Upper lobe of left lung (tissue), 4 donors: ENCODE data around the gene WDR76.

Experiments
- CTCF ChIP-seq, 6 experiments: fragments of 450-650 bp in 4 of 6; fragments of 200-600 bp in 2 of 6; sonication (generic) in 2 of 6; IDR thresholded peaks; one replicate each; pipeline ENCODE4 v1.5.1; 2016 to 2019; ENCODE audit warnings: antibody characterized with exemption in 6 of 6
- POLR2A ChIP-seq, 4 donors: fragments of 450-650 bp; IDR thresholded peaks; one replicate each; pipeline ENCODE4 v1.5.1; 2016 to 2017; ENCODE audit warnings: antibody characterized with exemption in 4 of 4, mild to moderate bottlenecking in 2 of 4
- POLR2AphosphoS5 ChIP-seq, 2 donors: sonication (generic); formaldehyde crosslinking; IDR thresholded peaks; one replicate each; pipeline ENCODE4 v1.5.1; 2017; ENCODE audit warnings: antibody characterized with exemption in 2 of 2

- TF ChIP-seq CTCF (IDR thresholded peaks at IDR 0.05), result no peak
- TF ChIP-seq POLR2AphosphoS5 (IDR thresholded peaks at IDR 0.05), result no peak
- no peak for TF ChIP-seq POLR2A (IDR thresholded peaks at IDR 0.05)
Measured at GRCh38 chr15:43913941-43914340, 87.1 kb downstream of the WDR76 start.
